WTC11 (cell line): ENCODE results near the gene BLOC1S3. TPM values are rescaled to one million over a fixed set of nuclear protein-coding genes. Genes with fewer than 3 reads are reported as not detected.

Experiments
- ATAC-seq: fragments of 200-7000 bp; cut with Tn5 transposase; 2 replicates; pipeline ENCODE4 v1.10.0; 2021; ENCODE audit warnings: mild to moderate bottlenecking, moderate library complexity
- CTCF ChIA-PET: fragments of 300-600 bp; sonication (Branson Sonifier 250); formaldehyde crosslinking; loops from one replicate; lab custom pipeline; 2021; ENCODE audit warnings: antibody characterized with exemption; lab: Charles Lee
- POLR2A ChIA-PET: fragments of 350-600 bp; sonication (Branson Sonifier 250); formaldehyde crosslinking; loops from one replicate; lab custom pipeline; 2021; ENCODE audit warnings: antibody characterized with exemption; lab: Charles Lee
- DNase-seq: peaks from one replicate; pipeline ENCODE4 v3.0.0; 2021; ENCODE audit warnings: low spot score
- H3K27ac Mint-ChIP-seq: 2 replicates; pipeline ENCODE4 v1.8.0; 2021; ENCODE audit warnings: mixed read lengths
- H3K27me3 Mint-ChIP-seq: 2 replicates; pipeline ENCODE4 v1.8.0; 2021; ENCODE audit warnings: low read depth, mild to moderate bottlenecking, moderate library complexity, mixed read lengths
- H3K36me3 Mint-ChIP-seq: 2 replicates; pipeline ENCODE4 v1.8.0; 2021; ENCODE audit warnings: mixed read lengths
- H3K4me1 Mint-ChIP-seq: 2 replicates; pipeline ENCODE4 v1.8.0; 2022; ENCODE audit warnings: mixed read lengths
- H3K4me3 Mint-ChIP-seq: 2 replicates; pipeline ENCODE4 v1.8.0; 2021; ENCODE audit warnings: mild to moderate bottlenecking, moderate library complexity, mixed read lengths
- H3K9me3 Mint-ChIP-seq: 2 replicates; pipeline ENCODE4 v1.8.0; 2021; ENCODE audit warnings: mixed read lengths
- AR ChIP-seq: fragments of 250-450 bp; sonication (Bioruptor Pico); IDR thresholded peaks from 2 replicates; pipeline ENCODE4 v1.9.0; 2021; ENCODE audit warnings: mild to moderate bottlenecking
- CBFB ChIP-seq: sonication (generic); formaldehyde crosslinking; IDR thresholded peaks from 2 replicates; pipeline ENCODE4 v1.8.1; 2022; ENCODE audit warnings: mild to moderate bottlenecking, low read depth, missing genetic modification reagents
- CREB1 ChIP-seq: sonication (generic); formaldehyde crosslinking; IDR thresholded peaks from 2 replicates; pipeline ENCODE4 v1.8.0; 2023; ENCODE audit warnings: mild to moderate bottlenecking, missing genetic modification reagents
- CREM ChIP-seq: sonication (generic); formaldehyde crosslinking; IDR thresholded peaks from 2 replicates; pipeline ENCODE4 v1.8.1; 2022; ENCODE audit warnings: mild to moderate bottlenecking, missing genetic modification reagents, moderate library complexity
- ELF4 ChIP-seq: sonication (generic); formaldehyde crosslinking; IDR thresholded peaks from 2 replicates; pipeline ENCODE4 v1.8.1; 2022; ENCODE audit warnings: low read depth, mild to moderate bottlenecking, moderate library complexity, missing genetic modification reagents
- FOXP1 ChIP-seq: sonication (generic); formaldehyde crosslinking; IDR thresholded peaks from 2 replicates; pipeline ENCODE4 v1.8.0; 2022; ENCODE audit warnings: missing genetic modification reagents, mild to moderate bottlenecking, moderate library complexity, borderline replicate concordance
- NFATC4 ChIP-seq: fragments of 250-450 bp; sonication (Bioruptor Pico); IDR thresholded peaks from 2 replicates; pipeline ENCODE4 v1.9.0; 2021; ENCODE audit warnings: mild to moderate bottlenecking
- PRDM15 ChIP-seq: sonication (generic); formaldehyde crosslinking; IDR thresholded peaks from 2 replicates; pipeline ENCODE4 v1.8.0; 2022; ENCODE audit warnings: missing genetic modification reagents
- PRRX2 ChIP-seq: fragments of 250-450 bp; sonication (Bioruptor Pico); IDR thresholded peaks from 2 replicates; pipeline ENCODE4 v1.8.0; 2021; ENCODE audit warnings: mild to moderate bottlenecking
- SMAD3 ChIP-seq: sonication (generic); formaldehyde crosslinking; IDR thresholded peaks from 2 replicates; pipeline ENCODE4 v1.8.0; 2022; ENCODE audit warnings: missing genetic modification reagents, mild to moderate bottlenecking, borderline replicate concordance
- ZNF232 ChIP-seq: sonication (generic); formaldehyde crosslinking; IDR thresholded peaks from 2 replicates; pipeline ENCODE4 v1.8.0; 2022; ENCODE audit warnings: mild to moderate bottlenecking, missing genetic modification reagents
- ZNF532 ChIP-seq: fragments of 250-450 bp; sonication (Bioruptor Pico); IDR thresholded peaks from 2 replicates; pipeline ENCODE4 v1.9.0; 2021; ENCODE audit warnings: mild to moderate bottlenecking, borderline replicate concordance
- total RNA-seq: library from RNA; stranded (reverse); gene quantifications from 3 replicates; pipeline ENCODE4 v1.2.3, GENCODE V29; 2021
- TF ChIP-seq, protein P1 (sequence below): sonication (generic); formaldehyde crosslinking; IDR thresholded peaks from 2 replicates; pipeline ENCODE4 v1.8.0; 2022; ENCODE audit warnings: mild to moderate bottlenecking, missing genetic modification reagents
- TF ChIP-seq, protein P2 (sequence below): sonication (generic); formaldehyde crosslinking; IDR thresholded peaks from 2 replicates; pipeline ENCODE4 v1.8.1; 2023; ENCODE audit warnings: mild to moderate bottlenecking, missing genetic modification reagents, moderate library complexity
- TF ChIP-seq, protein P3 (sequence below): sonication (generic); formaldehyde crosslinking; conservative IDR thresholded peaks from 2 replicates; pipeline ENCODE4 v1.8.1; 2022; ENCODE audit warnings: mild to moderate bottlenecking, missing genetic modification reagents

Gene BLOC1S3
- total RNA-seq, 1 experiment from 2014 or later, result 10.0 TPM

DNA sequence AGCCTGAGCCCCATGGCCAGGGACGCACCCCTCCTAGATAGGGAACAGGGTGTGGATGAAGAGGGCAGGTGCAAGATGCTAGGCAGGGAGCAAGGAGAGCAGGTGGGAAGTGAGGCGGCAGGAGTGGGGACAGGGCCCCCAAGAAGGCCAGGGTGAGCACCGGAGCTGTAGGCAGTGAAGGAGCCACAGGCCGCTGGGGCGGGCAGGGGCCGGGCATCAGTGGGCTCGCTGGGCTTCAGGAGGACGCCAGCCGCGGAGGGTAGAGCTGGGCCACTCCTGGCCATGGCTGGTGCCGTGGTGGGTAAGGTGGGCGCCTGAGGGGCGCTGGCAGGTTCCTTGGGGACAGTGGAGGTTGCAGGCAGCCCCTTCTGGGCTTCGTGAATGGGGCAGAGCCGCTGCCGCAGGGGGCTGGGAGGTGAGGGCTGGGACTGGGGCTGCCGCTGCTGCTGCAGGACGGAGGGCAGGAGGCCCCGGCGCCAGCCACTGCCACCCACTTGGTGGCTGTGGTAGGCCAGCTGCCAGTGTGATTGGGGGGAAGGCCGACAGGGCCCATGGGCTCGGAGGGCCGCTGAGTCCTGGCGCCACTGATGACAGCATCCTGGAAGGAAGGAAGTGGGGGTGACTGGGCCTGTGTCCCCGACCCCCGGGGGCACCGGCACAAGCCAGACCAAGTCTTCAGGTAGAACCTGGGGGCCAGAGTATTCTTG lies 19.9 kb upstream of the BLOC1S3 start:
- TF ChIP-seq FOXP1 (CRISPR knock-in tag), result no peak
- TF ChIP-seq PRRX2 (CRISPR knock-in tag), result no peak
- no peak for TF ChIP-seq ZNF532 (CRISPR knock-in tag)
- TF ChIP-seq, all 79 proteins: peak for 0
- Mint-ChIP-seq H3K36me3 (no peaks in the 10 kb centered on the region), H3K27ac (no peak overlapping the region), H3K9me3 (no peaks in the 10 kb centered on the region), H3K4me3 (no peak overlapping the region), H3K27me3 (peaks cover 42% of the 10 kb centered on the region), H3K4me1 (peaks cover 16% of the 10 kb centered on the region)
- ATAC-seq (no peak), DNase-seq (no peak)
- POLR2A ChIA-PET, result interaction anchor here (0.5 to 0.6 kb wide), 2 partner anchors 9 to 427 kb away, joined by 3 read pairs; no protein-coding TSS in a partner anchor
- CTCF ChIA-PET, result interaction anchor here (0.8 to 2.8 kb wide), 2 partner anchors 9 to 33 kb away, joined by 3 to 19 read pairs; no protein-coding TSS in a partner anchor

DNA sequence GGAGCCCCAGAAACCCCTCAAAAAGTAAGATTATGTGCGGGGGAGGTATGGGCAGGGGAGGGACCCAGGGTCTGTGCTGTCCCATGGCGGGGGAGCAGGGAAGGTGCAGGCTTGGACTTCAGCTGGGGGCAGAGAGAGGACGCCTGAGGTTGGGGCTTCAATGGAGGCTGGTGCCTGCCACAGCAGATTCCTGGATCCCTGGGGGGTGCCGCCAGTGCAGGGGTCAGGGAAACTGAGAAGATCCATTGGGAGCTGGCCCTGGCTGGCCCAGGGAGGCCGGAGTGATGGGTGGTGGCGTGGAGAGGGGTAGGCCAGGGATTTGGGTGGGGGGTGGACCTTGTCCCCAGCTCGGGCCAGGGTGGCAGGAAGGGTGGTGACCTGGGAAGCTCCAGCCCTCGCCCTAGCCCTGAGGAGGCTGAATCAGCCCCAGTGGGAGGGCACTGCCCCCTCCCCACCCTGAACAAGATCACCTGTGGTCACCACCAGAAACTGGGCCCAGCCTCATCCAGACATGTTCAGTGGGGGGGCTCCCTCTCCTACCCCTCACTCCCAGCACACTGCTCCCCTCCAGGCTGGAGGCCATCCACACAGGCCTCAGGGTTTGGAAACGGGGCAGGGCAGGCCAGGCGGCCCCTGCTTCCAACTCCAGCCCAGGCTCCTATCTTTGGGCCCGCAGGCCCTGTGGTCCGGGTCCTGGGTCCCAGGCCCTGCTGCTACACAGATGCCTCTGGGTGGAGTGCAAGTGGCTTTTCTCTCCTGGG lies 19.2 kb upstream of the BLOC1S3 start:
- H3K27ac Mint-ChIP-seq, result no peak overlapping the region
- peaks cover 34% of the 10 kb centered on the region for H3K27me3 Mint-ChIP-seq
- CTCF ChIA-PET, result interaction anchor here (1.2 to 2.8 kb wide), 3 partner anchors 9 to 28 kb away, joined by 4 to 19 read pairs (median 4); no protein-coding TSS in a partner anchor
- H3K36me3 Mint-ChIP-seq, result no peaks in the 10 kb centered on the region
- DNase-seq (no peak), ATAC-seq (no peak)
- no peaks in the 10 kb centered on the region for H3K9me3 Mint-ChIP-seq
- H3K4me3 Mint-ChIP-seq, result no peak overlapping the region
- TF ChIP-seq ELF4 (CRISPR knock-in tag) (no peak), CREB1 (CRISPR knock-in tag) (no peak)
- TF ChIP-seq, all 79 proteins: peak for 0
- POLR2A ChIA-PET, result interaction anchor here (0.6 kb wide), 1 partner anchor 287 kb away, joined by 3 read pairs; no protein-coding TSS in a partner anchor
- H3K4me1 Mint-ChIP-seq, result peaks cover 11% of the 10 kb centered on the region; the same call in 1 of the 2 replicates

GRCh38 chr19:45159971-45160324 lies 18.6 kb upstream of the BLOC1S3 start:
- no peak overlapping the region for H3K4me3 Mint-ChIP-seq
- ATAC-seq (no peak), DNase-seq (no peak)
- H3K4me1 Mint-ChIP-seq, result 0 out of 2 replicates have a peak, but pooled peaks cover 11% of the 10 kb centered on the region
- no peaks in the 10 kb centered on the region for H3K9me3 Mint-ChIP-seq
- H3K27ac Mint-ChIP-seq, result no peak overlapping the region
- H3K27me3 Mint-ChIP-seq, result peaks cover 29% of the 10 kb centered on the region
- CTCF ChIA-PET, result interaction anchor here (1.2 to 2.8 kb wide), 4 partner anchors 10 to 27 kb away, joined by 4 to 19 read pairs (median 6); partner anchors contain the start of genes BLOC1S3 and TRAPPC6A
- POLR2A ChIA-PET, result interaction anchor here (0.6 kb wide), 1 partner anchor 287 kb away, joined by 3 read pairs; no protein-coding TSS in a partner anchor
- no peaks in the 10 kb centered on the region for H3K36me3 Mint-ChIP-seq
- TF ChIP-seq CBFB (CRISPR knock-in tag) (no peak), NFATC4 (no peak), CREM (CRISPR knock-in tag) (no peak), FOXP1 (CRISPR knock-in tag) (no peak), SMAD3 (CRISPR knock-in tag) (no peak), ZNF232 (CRISPR knock-in tag) (no peak), PRDM15 (CRISPR knock-in tag) (no peak), AR (CRISPR knock-in tag) (no peak)
- TF ChIP-seq, protein P1, sequence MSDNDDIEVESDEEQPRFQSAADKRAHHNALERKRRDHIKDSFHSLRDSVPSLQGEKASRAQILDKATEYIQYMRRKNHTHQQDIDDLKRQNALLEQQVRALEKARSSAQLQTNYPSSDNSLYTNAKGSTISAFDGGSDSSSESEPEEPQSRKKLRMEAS (CRISPR knock-in tag), result no peak
- TF ChIP-seq, protein P2, sequence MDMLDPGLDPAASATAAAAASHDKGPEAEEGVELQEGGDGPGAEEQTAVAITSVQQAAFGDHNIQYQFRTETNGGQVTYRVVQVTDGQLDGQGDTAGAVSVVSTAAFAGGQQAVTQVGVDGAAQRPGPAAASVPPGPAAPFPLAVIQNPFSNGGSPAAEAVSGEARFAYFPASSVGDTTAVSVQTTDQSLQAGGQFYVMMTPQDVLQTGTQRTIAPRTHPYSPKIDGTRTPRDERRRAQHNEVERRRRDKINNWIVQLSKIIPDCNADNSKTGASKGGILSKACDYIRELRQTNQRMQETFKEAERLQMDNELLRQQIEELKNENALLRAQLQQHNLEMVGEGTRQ (CRISPR knock-in tag), result no peak
- TF ChIP-seq, protein P3, sequence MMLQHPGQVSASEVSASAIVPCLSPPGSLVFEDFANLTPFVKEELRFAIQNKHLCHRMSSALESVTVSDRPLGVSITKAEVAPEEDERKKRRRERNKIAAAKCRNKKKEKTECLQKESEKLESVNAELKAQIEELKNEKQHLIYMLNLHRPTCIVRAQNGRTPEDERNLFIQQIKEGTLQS (CRISPR knock-in tag), result no peak
